ENCODE measurements around the gene MTMR2.
"Not testable (repeated sequence)": the region's sequence is repeated elsewhere in the genome, so short reads cannot be mapped to it uniquely, and the experiment has no call there.

The MTMR2 gene

GRCh38 chr11:95833378-95833777 is 90.5 kb downstream of the MTMR2 start:
- no peak for TF ChIP-seq Cebpa-rat (IDR thresholded peaks at IDR 0.05)
- Histone ChIP-seq H4K20me1 (no peaks in the 10 kb centered on the region), H3K27me3 (no peaks in the 10 kb centered on the region), H3K4me3 (no peak overlapping the region), H3K9me3 (no peaks in the 10 kb centered on the region), H3K4me1 (no peaks in the 10 kb centered on the region), H3K4me2 (no peak overlapping the region), H3K9ac (no peak overlapping the region), H3K36me3 (peaks cover 85% of the 10 kb centered on the region), H3K27ac (no peak overlapping the region)

- Histone ChIP-seq H3K27ac (no peak overlapping the region), H3K9ac (no peak overlapping the region), H3K4me2 (no peak overlapping the region), H3K4me3 (no peak overlapping the region), H3K27me3 (no peaks in the 10 kb centered on the region), H3K9me3 (no peaks in the 10 kb centered on the region), H4K20me1 (no peaks in the 10 kb centered on the region), H3K36me3 (peaks cover 83% of the 10 kb centered on the region), H3K4me1 (no peaks in the 10 kb centered on the region)
- TF ChIP-seq Cebpa-rat (IDR thresholded peaks at IDR 0.05), result no peak
These were observed 91.1 kb downstream of the MTMR2 start for GRCh38 chr11:95832763-95833162.

GRCh38 chr11:95831198-95831883 is 92.6 kb downstream of the MTMR2 start:
- H3K4me2 ChIP-seq, result no peak overlapping the region
- H4K20me1 ChIP-seq, result no peaks in the 10 kb centered on the region
- no peak overlapping the region for H3K4me3 ChIP-seq
- no peaks in the 10 kb centered on the region for H3K4me1 ChIP-seq
- no peak overlapping the region for H3K9ac ChIP-seq
- TF ChIP-seq Cebpa-rat (IDR thresholded peaks at IDR 0.05), result no peak
- H3K9me3 ChIP-seq, result no peaks in the 10 kb centered on the region
- H3K27ac ChIP-seq, result no peak overlapping the region
- no peaks in the 10 kb centered on the region for H3K27me3 ChIP-seq
- peaks cover 82% of the 10 kb centered on the region for H3K36me3 ChIP-seq

DNA sequence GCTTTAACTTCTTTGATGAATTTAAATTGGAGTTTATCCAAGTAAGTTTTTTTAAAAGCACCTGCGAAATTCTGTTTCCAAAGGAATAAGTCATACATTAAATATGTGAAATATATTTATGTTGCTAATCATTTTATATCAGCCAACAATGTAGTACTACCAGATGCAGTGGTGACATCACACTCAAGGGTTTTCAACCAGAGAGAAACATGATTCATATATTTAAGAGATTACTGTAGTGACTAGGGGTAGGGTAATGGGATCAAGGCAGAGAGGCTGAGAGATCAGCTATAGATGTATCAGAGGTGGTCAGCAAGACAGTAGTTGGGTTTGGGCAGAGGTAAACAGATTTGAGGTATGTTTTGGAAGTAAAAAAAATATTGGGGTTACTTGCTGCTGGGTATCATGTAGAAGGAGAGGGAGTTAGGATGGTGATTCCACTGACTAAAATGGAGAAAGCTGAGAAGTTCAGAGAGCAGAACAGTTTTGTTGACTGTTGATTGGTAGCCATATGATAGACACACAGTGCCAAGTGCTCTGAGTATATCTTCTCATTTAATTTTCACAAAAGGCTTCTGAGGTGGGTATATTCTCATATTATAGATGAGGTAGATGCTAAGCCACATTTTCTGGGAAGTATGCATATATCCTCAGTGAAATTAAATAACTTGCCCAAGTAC is 94.2 kb downstream of the MTMR2 start:
- Histone ChIP-seq H3K9ac (no peak overlapping the region), H3K4me3 (no peak overlapping the region), H4K20me1 (no peaks in the 10 kb centered on the region), H3K36me3 (peaks cover 82% of the 10 kb centered on the region), H3K9me3 (no peaks in the 10 kb centered on the region), H3K27me3 (no peaks in the 10 kb centered on the region), H3K4me1 (no peaks in the 10 kb centered on the region), H3K4me2 (no peak overlapping the region), H3K27ac (no peak overlapping the region)
- no peak for TF ChIP-seq Cebpa-rat (IDR thresholded peaks at IDR 0.05)

DNA sequence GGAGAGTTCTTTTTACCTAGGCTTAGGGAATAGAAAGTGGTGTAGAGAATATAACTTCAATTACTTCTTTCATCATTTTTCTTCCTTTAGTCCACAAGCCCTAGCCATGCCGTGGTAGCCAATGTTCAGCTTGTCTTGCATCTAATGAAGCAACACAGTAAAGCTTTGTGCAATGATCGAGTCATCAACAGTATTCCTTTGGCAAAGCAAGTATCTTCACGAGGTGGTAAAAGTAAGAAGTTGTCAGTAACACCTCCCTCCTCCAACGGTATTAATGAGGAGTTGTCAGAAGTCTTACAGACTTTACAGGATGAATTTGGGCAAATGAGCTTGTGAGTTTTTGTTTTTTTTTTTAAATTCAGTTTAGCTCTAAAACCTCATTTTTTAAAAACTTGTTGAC is 96.2 kb downstream of the MTMR2 start:
- Histone ChIP-seq H3K27ac (no peak overlapping the region), H3K9ac (no peak overlapping the region), H3K4me2 (no peak overlapping the region), H3K4me3 (no peak overlapping the region), H3K9me3 (no peaks in the 10 kb centered on the region), H3K27me3 (no peaks in the 10 kb centered on the region), H3K4me1 (no peaks in the 10 kb centered on the region), H3K36me3 (peaks cover 80% of the 10 kb centered on the region), H4K20me1 (no peaks in the 10 kb centered on the region)
- no peak for TF ChIP-seq Cebpa-rat (IDR thresholded peaks at IDR 0.05)

DNA sequence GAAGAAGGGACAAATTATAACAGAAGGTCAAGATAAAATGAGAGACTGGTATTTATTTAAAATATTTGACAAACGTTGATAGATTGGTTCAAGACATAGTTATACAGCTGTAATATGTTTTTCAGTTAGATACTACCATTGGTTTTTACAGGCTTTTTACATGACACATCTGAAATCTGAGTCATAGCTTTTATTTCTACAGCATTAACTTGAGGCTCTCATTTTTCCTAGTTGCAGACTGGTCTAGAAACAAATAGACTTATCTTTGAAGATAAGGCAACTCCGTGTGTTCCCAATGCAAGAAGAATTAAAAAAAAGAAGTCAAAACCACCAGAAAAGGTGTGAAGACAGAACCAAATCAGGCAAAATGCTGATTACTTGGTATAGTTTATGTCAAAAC is 102.3 kb downstream of the MTMR2 start:
- H4K20me1 ChIP-seq, result no peaks in the 10 kb centered on the region
- H3K36me3 ChIP-seq, result peaks cover 91% of the 10 kb centered on the region
- no peaks in the 10 kb centered on the region for H3K4me1 ChIP-seq
- no peaks in the 10 kb centered on the region for H3K27me3 ChIP-seq
- no peak overlapping the region for H3K4me3 ChIP-seq
- H3K27ac ChIP-seq, result no peak overlapping the region
- no peak overlapping the region for H3K9ac ChIP-seq
- no peak for TF ChIP-seq Cebpa-rat (IDR thresholded peaks at IDR 0.05)
- H3K4me2 ChIP-seq, result no peak overlapping the region
- H3K9me3 ChIP-seq, result no peaks in the 10 kb centered on the region

GRCh38 chr11:95816037-95816436 is 107.9 kb downstream of the MTMR2 start:
- no peak overlapping the region for H3K4me2 ChIP-seq
- H4K20me1 ChIP-seq, result no peaks in the 10 kb centered on the region
- H3K4me3 ChIP-seq, result no peak overlapping the region
- no peaks in the 10 kb centered on the region for H3K4me1 ChIP-seq
- TF ChIP-seq Cebpa-rat (IDR thresholded peaks at IDR 0.05), result no peak
- no peak overlapping the region for H3K27ac ChIP-seq
- no peaks in the 10 kb centered on the region for H3K9me3 ChIP-seq
- H3K36me3 ChIP-seq, result peaks cover 79% of the 10 kb centered on the region
- H3K27me3 ChIP-seq, result no peaks in the 10 kb centered on the region
- no peak overlapping the region for H3K9ac ChIP-seq

- not testable (repeated sequence) for H3K9ac ChIP-seq, H3K4me3 ChIP-seq, H3K27ac ChIP-seq, H3K4me1 ChIP-seq, H3K4me2 ChIP-seq, H4K20me1 ChIP-seq, H3K27me3 ChIP-seq
- Histone ChIP-seq H3K36me3 (peaks cover 51% of the 10 kb centered on the region), H3K9me3 (peaks cover 14% of the 10 kb centered on the region)
These were observed 112.9 kb downstream of the MTMR2 start for GRCh38 chr11:95811052-95811451.

DNA sequence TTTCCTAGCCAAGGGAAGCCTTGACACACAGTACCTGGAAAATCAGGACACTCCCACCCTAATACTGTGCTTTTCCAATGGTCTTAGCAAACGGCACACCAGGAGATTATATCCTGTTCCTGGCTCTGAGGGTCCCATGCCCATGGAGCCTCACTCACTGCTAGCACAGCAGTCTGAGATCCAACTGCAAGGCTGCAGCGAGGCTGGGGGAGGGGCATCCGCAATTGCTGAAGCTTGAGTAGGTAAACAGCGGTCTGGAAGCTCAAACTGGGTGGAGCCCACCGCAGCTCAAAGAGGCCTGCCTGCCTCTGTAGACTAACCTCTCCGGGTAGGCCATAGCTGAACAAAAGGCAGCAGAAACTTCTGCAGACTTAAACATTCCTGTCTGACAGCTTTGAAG is 117.4 kb downstream of the MTMR2 start:
- peaks cover 58% of the 10 kb centered on the region for H3K36me3 ChIP-seq
- H3K9me3 ChIP-seq, result peaks cover 14% of the 10 kb centered on the region
- H3K4me3 ChIP-seq, result not testable (repeated sequence)

DNA sequence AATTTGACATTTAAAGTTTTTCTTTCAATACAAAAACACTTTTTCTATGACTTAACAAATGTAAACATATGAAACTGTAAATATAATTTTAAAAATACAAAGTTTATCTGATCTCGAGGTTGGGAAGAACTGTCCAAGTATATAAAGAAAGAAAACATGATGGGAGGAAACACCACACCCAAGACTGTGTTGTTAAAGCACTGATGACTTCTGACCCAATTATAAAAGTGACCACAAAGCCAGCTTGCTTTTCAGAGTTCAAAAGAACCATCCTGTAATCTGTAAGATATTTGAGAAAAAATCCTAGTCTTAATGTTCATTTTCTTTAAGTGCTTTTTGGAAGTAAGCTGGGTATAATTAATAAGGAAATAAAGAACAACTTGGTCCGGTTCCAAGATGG is 118.0 kb downstream of the MTMR2 start:
- Histone ChIP-seq H3K36me3 (peaks cover 58% of the 10 kb centered on the region), H4K20me1 (no peaks in the 10 kb centered on the region), H3K9ac (no peak overlapping the region), H3K27ac (no peak overlapping the region), H3K4me1 (no peaks in the 10 kb centered on the region), H3K9me3 (peaks cover 14% of the 10 kb centered on the region), H3K4me2 (no peak overlapping the region), H3K4me3 (no peak overlapping the region), H3K27me3 (no peaks in the 10 kb centered on the region)
- TF ChIP-seq Cebpa-rat (IDR thresholded peaks at IDR 0.05), result no peak

More for the DNA sequence above, 117.4 kb downstream of the MTMR2 start:
- not testable (repeated sequence) for H3K4me2 ChIP-seq, H3K9ac ChIP-seq, H4K20me1 ChIP-seq, H3K27ac ChIP-seq, H3K4me1 ChIP-seq, H3K27me3 ChIP-seq

All from BLaER1 (cell line).